HG02973 (cell line): ENCODE results near the gene SRSF10.
"Not testable (repeated sequence)": the region's sequence is repeated elsewhere in the genome, so short reads cannot be mapped to it uniquely, and the experiment has no call there.

Source experiments
- ATAC-seq: cut with Tn5 transposase; IDR thresholded peaks from one replicate; pipeline ENCODE4 v1.9.1; 2021; ENCODE audit warnings: moderate library complexity; ENCODE audit not compliant: unreplicated experiment

Gene SRSF10

GRCh38 chr1:23999156-23999671 lies 19.1 kb upstream of the SRSF10 start:
- ATAC-seq: no peak

GRCh38 chr1:23997812-23998211 lies 17.7 kb upstream of the SRSF10 start:
- ATAC-seq: no peak

GRCh38 chr1:23996700-23997229 lies 16.6 kb upstream of the SRSF10 start:
- no peak for ATAC-seq

- no peak for ATAC-seq
These were observed 15.3 kb upstream of the SRSF10 start for GRCh38 chr1:23995431-23995837.

- not testable (repeated sequence) for ATAC-seq
These were observed 11.9 kb upstream of the SRSF10 start for GRCh38 chr1:23992011-23992410.

- no peak for ATAC-seq
These were observed 9.1 kb upstream of the SRSF10 start for GRCh38 chr1:23989263-23989662.

GRCh38 chr1:23987038-23987437 lies 6.9 kb upstream of the SRSF10 start:
- not testable (repeated sequence) for ATAC-seq

- no peak for ATAC-seq
These were observed 4.5 kb upstream of the SRSF10 start for GRCh38 chr1:23984417-23985186.

- peak; percentile 17 for ATAC-seq
These were observed 572 bp upstream of the SRSF10 start for GRCh38 chr1:23980728-23981070.

GRCh38 chr1:23979387-23979880 lies 693 bp downstream of the SRSF10 start:
- no peak for ATAC-seq

- no peak for ATAC-seq
These were observed 1.3 kb downstream of the SRSF10 start for GRCh38 chr1:23978805-23979204.

GRCh38 chr1:23977854-23978191 lies 2.3 kb downstream of the SRSF10 start:
- ATAC-seq: no peak

GRCh38 chr1:23977187-23977853 lies 2.8 kb downstream of the SRSF10 start:
- ATAC-seq: no peak

GRCh38 chr1:23967871-23968270 lies 12.3 kb downstream of the SRSF10 start:
- ATAC-seq: no peak

- ATAC-seq: no peak
These were observed 13.1 kb downstream of the SRSF10 start for GRCh38 chr1:23966973-23967493.

- ATAC-seq: no peak
These were observed 15.1 kb downstream of the SRSF10 start for GRCh38 chr1:23964790-23965740.

- no peak for ATAC-seq
These were observed 15.9 kb downstream of the SRSF10 start for GRCh38 chr1:23964235-23964668.

- no peak for ATAC-seq
These were observed 16.4 kb downstream of the SRSF10 start for GRCh38 chr1:23963617-23964234.

GRCh38 chr1:23960291-23961020 lies 19.7 kb downstream of the SRSF10 start:
- no peak for ATAC-seq
